Neural progenitor cell (in vitro differentiated cells): Measurements from ENCODE around the gene NDST1. TPM values are rescaled to one million over a fixed set of nuclear protein-coding genes. Genes with fewer than 3 reads are reported as not detected.
A peak's percentile ranks its signal among the peaks of the same experiment; 100 is the strongest.

Experiments used
- DNase-seq: peaks from one replicate; pipeline ENCODE4 v3.0.0-alpha.2; 2016; ENCODE audit warnings: low spot score
- H2AFZ ChIP-seq: fragments of 200-600 bp; sonication (generic); replicated peaks from 2 replicates; pipeline ENCODE4 v1.6.1; 2016; ENCODE audit warnings: antibody characterized with exemption
- H3F3A ChIP-seq: fragments of 200-600 bp; sonication (generic); 2 replicates; pipeline ENCODE4 v1.6.1; 2016; ENCODE audit warnings: antibody characterized with exemption, low read depth
- H3K27ac ChIP-seq: fragments of 200-600 bp; sonication (generic); 2 replicates; pipeline ENCODE4 v1.5.1; 2016; ENCODE audit warnings: mild to moderate bottlenecking
- H3K27me3 ChIP-seq: fragments of 200-600 bp; sonication (generic); 2 replicates; pipeline ENCODE4 v1.6.1; 2016; ENCODE audit warnings: mild to moderate bottlenecking, moderate library complexity
- H3K36me3 ChIP-seq: fragments of 200-600 bp; sonication (generic); 2 replicates; pipeline ENCODE4 v1.5.1; 2016
- H3K4me1 ChIP-seq: fragments of 200-600 bp; sonication (generic); 2 replicates; pipeline ENCODE4 v1.6.1; 2016; ENCODE audit warnings: mixed run types
- H3K4me2 ChIP-seq: fragments of 200-600 bp; sonication (generic); 2 replicates; pipeline ENCODE4 v1.6.1; 2016
- H3K4me3 ChIP-seq: fragments of 200-600 bp; sonication (generic); 2 replicates; pipeline ENCODE4 v1.5.1; 2016
- H3K79me2 ChIP-seq: fragments of 200-600 bp; sonication (generic); 2 replicates; pipeline ENCODE4 v1.6.1; 2016; ENCODE audit warnings: low read depth
- H3K9ac ChIP-seq: fragments of 200-600 bp; sonication (generic); 2 replicates; pipeline ENCODE4 v1.6.1; 2016
- H3K9me3 ChIP-seq: fragments of 200-600 bp; sonication (generic); 2 replicates; pipeline ENCODE4 v1.5.1; 2016; ENCODE audit warnings: low read depth
- H4K20me1 ChIP-seq: fragments of 200-600 bp; sonication (generic); 2 replicates; pipeline ENCODE4 v1.6.1; 2016; ENCODE audit warnings: low read depth
- H3K27ac Mint-ChIP-seq: 3 replicates; pipeline ENCODE4 v1.8.0; 2021; ENCODE audit warnings: mixed read lengths
- H3K27me3 Mint-ChIP-seq: 2 replicates; pipeline ENCODE4 v1.8.0; 2022; ENCODE audit warnings: low read depth, mild to moderate bottlenecking, inconsistent platforms, moderate library complexity, mixed read lengths; ENCODE audit not compliant: insufficient read depth
- H3K36me3 Mint-ChIP-seq: 3 replicates; pipeline ENCODE4 v1.8.0; 2021; ENCODE audit warnings: mixed read lengths
- H3K4me1 Mint-ChIP-seq: 3 replicates; pipeline ENCODE4 v1.8.0; 2021; ENCODE audit warnings: mixed read lengths
- H3K4me3 Mint-ChIP-seq: 3 replicates; pipeline ENCODE4 v1.8.0; 2021; ENCODE audit warnings: mild to moderate bottlenecking, moderate library complexity, mixed read lengths
- H3K9me3 Mint-ChIP-seq: 3 replicates; pipeline ENCODE4 v1.8.0; 2020; ENCODE audit warnings: mixed read lengths
- CTCF ChIP-seq: fragments of 200-600 bp; sonication (generic); IDR thresholded peaks from 2 replicates; pipeline ENCODE4 v1.5.1; 2017; ENCODE audit warnings: antibody characterized with exemption, mild to moderate bottlenecking
- EZH2 ChIP-seq: fragments of 200-600 bp; sonication (generic); IDR thresholded peaks from 2 replicates; pipeline ENCODE4 v1.6.1; 2017; ENCODE audit warnings: antibody characterized with exemption, mild to moderate bottlenecking, moderate library complexity
- EZH2phosphoT487 ChIP-seq: fragments of 200-600 bp; sonication (generic); IDR thresholded peaks from 2 replicates; pipeline ENCODE4 v1.6.1; 2017; ENCODE audit warnings: antibody characterized with exemption
- total RNA-seq: library from RNA; depleted of rRNA; stranded (reverse); fragments of >200 nt; gene quantifications from 2 replicates; pipeline ENCODE4 v1.2.3, GENCODE V29; 2015; ENCODE audit warnings: low replicate concordance

NDST1 gene
- total RNA-seq, 1 donor from 2014 or later = 22.9 TPM

GRCh38 chr5:150519560-150519945, 11.6 kb downstream of the NDST1 start:
- Histone ChIP-seq H3K27ac (peak overlapping the region; percentile 10), H3K9ac (no peak overlapping the region), H2AFZ (no peak overlapping the region), H3K9me3 (no peaks in the 10 kb centered on the region), H3F3A (peaks cover 15% of the 10 kb centered on the region), H3K4me1 (peaks cover 16% of the 10 kb centered on the region), H3K36me3 (no peaks in the 10 kb centered on the region), H3K4me3 (no peak overlapping the region), H3K79me2 (peaks cover 72% of the 10 kb centered on the region), H3K4me2 (no peak overlapping the region), H4K20me1 (peaks cover 57% of the 10 kb centered on the region), H3K27me3 (no peaks in the 10 kb centered on the region)
- no peak for DNase-seq
- peaks cover 5% of the 10 kb centered on the region for H3K36me3 Mint-ChIP-seq
- H3K4me3 Mint-ChIP-seq = no peak overlapping the region
- no peak overlapping the region for H3K27ac Mint-ChIP-seq
- no peaks in the 10 kb centered on the region for H3K9me3 Mint-ChIP-seq
- H3K4me1 Mint-ChIP-seq = peaks cover 48% of the 10 kb centered on the region
- no peak for TF ChIP-seq EZH2phosphoT487
- no peak for TF ChIP-seq EZH2
- no peak for TF ChIP-seq CTCF
- H3K27me3 Mint-ChIP-seq = peaks cover 2% of the 10 kb centered on the region

GRCh38 chr5:150519978-150520377, 12.0 kb downstream of the NDST1 start:
- H3K36me3 Mint-ChIP-seq = peaks cover 5% of the 10 kb centered on the region
- Histone ChIP-seq H3K4me1 (peaks cover 20% of the 10 kb centered on the region), H3K79me2 (peaks cover 72% of the 10 kb centered on the region), H3K4me2 (no peak overlapping the region), H3K27ac (no peak overlapping the region), H3K36me3 (no peaks in the 10 kb centered on the region), H3K27me3 (no peaks in the 10 kb centered on the region), H3F3A (peaks cover 20% of the 10 kb centered on the region), H2AFZ (no peak overlapping the region), H4K20me1 (peaks cover 57% of the 10 kb centered on the region), H3K9ac (no peak overlapping the region), H3K4me3 (no peak overlapping the region), H3K9me3 (no peaks in the 10 kb centered on the region)
- no peak for DNase-seq
- peaks cover 2% of the 10 kb centered on the region for H3K27me3 Mint-ChIP-seq
- H3K27ac Mint-ChIP-seq = no peak overlapping the region
- H3K4me3 Mint-ChIP-seq = no peak overlapping the region
- no peaks in the 10 kb centered on the region for H3K9me3 Mint-ChIP-seq
- TF ChIP-seq EZH2phosphoT487 (no peak), CTCF (no peak), EZH2 (no peak)
- H3K4me1 Mint-ChIP-seq = peaks cover 47% of the 10 kb centered on the region

GRCh38 chr5:150520747-150521521, 13.0 kb downstream of the NDST1 start:
- Histone ChIP-seq H3K9ac (no peak overlapping the region), H3K9me3 (no peaks in the 10 kb centered on the region), H3K4me2 (no peak overlapping the region), H3K27ac (no peak overlapping the region), H2AFZ (no peak overlapping the region), H3K36me3 (no peaks in the 10 kb centered on the region), H3K4me1 (peaks cover 27% of the 10 kb centered on the region), H3F3A (peaks cover 29% of the 10 kb centered on the region), H3K27me3 (no peaks in the 10 kb centered on the region), H3K79me2 (peaks cover 72% of the 10 kb centered on the region), H4K20me1 (peaks cover 64% of the 10 kb centered on the region), H3K4me3 (no peak overlapping the region)
- H3K9me3 Mint-ChIP-seq = no peaks in the 10 kb centered on the region
- TF ChIP-seq EZH2phosphoT487 (no peak), CTCF (no peak), EZH2 (no peak)
- H3K27me3 Mint-ChIP-seq = peaks cover 2% of the 10 kb centered on the region
- peaks cover 50% of the 10 kb centered on the region for H3K4me1 Mint-ChIP-seq
- no peak overlapping the region for H3K4me3 Mint-ChIP-seq
- DNase-seq = no peak
- no peak overlapping the region for H3K27ac Mint-ChIP-seq
- H3K36me3 Mint-ChIP-seq = peaks cover 7% of the 10 kb centered on the region
